WERI-Rb-1 (cell line): Measurements from ENCODE around the gene CDHR3.

Source experiments
- DNase-seq: peaks from one replicate; pipeline ENCODE4 v3.0.0-alpha.2; 2020
- H3K27ac ChIP-seq: fragments of 250-450 bp; sonication (Bioruptor Pico); 2 replicates; pipeline ENCODE4 v1.5.1; 2020; ENCODE audit warnings: mild to moderate bottlenecking, moderate library complexity
- H3K27me3 ChIP-seq: fragments of 250-450 bp; sonication (Bioruptor Pico); 2 replicates; pipeline ENCODE4 v1.5.1; 2021; ENCODE audit warnings: mild to moderate bottlenecking, low read depth, moderate library complexity; ENCODE audit not compliant: insufficient read depth, severe bottlenecking
- H3K36me3 ChIP-seq: fragments of 250-450 bp; sonication (Bioruptor Pico); 2 replicates; pipeline ENCODE4 v1.5.1; 2020; ENCODE audit warnings: mild to moderate bottlenecking, moderate library complexity
- H3K4me3 ChIP-seq: 2 replicates; pipeline ENCODE4 v1.5.1; 2011; ENCODE audit warnings: low read depth, mild to moderate bottlenecking, control low read depth, low read length
- H3K9me3 ChIP-seq: fragments of 250-450 bp; sonication (Bioruptor Pico); 2 replicates; pipeline ENCODE4 v1.5.1; 2021; ENCODE audit warnings: mild to moderate bottlenecking, moderate library complexity; ENCODE audit not compliant: severe bottlenecking
- TF ChIP-seq, protein P1 (sequence below): IDR thresholded peaks from 2 replicates; pipeline ENCODE4 v1.5.1; 2011; ENCODE audit warnings: low read depth, mild to moderate bottlenecking, control low read depth, inconsistent platforms, low read length

Gene CDHR3

DNA sequence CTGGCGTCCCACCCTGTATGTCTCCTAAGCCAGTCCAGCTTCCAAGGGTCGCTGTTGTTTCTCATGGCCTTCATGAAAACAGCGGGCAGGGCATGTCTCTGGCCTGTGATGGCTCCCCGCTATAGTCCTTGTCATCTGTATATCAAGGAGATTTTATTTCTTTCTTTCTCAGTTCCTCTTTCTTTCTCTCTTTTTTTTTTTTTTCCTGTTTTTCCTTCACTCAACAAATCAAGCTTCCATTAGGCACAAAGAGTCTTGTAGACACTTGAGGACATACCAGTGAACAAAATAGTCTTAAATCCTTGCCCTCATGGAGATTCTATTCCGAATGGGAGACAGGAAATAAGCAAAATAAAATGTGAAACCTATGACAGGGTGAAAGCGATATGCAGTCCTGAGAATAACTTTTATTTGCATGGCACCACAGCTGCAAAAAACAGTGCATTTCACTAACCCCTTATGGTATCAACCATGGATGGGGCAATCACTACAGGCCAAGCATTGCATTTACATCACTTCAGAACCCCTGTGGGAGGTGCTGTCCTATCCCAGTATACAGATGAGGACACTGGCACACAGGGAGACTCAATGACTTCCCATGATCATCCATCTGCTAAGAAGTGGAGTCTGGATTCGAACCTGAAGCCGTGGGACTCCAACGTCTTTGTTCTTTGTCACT is 98.4 kb downstream of the CDHR3 start:
- TF ChIP-seq, protein P1, sequence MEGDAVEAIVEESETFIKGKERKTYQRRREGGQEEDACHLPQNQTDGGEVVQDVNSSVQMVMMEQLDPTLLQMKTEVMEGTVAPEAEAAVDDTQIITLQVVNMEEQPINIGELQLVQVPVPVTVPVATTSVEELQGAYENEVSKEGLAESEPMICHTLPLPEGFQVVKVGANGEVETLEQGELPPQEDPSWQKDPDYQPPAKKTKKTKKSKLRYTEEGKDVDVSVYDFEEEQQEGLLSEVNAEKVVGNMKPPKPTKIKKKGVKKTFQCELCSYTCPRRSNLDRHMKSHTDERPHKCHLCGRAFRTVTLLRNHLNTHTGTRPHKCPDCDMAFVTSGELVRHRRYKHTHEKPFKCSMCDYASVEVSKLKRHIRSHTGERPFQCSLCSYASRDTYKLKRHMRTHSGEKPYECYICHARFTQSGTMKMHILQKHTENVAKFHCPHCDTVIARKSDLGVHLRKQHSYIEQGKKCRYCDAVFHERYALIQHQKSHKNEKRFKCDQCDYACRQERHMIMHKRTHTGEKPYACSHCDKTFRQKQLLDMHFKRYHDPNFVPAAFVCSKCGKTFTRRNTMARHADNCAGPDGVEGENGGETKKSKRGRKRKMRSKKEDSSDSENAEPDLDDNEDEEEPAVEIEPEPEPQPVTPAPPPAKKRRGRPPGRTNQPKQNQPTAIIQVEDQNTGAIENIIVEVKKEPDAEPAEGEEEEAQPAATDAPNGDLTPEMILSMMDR = no peak
- Histone ChIP-seq H3K9me3 (no peaks in the 10 kb centered on the region), H3K27me3 (no peaks in the 10 kb centered on the region), H3K36me3 (no peaks in the 10 kb centered on the region), H3K27ac (no peak overlapping the region), H3K4me3 (no peak overlapping the region)
- DNase-seq = no peak

DNA sequence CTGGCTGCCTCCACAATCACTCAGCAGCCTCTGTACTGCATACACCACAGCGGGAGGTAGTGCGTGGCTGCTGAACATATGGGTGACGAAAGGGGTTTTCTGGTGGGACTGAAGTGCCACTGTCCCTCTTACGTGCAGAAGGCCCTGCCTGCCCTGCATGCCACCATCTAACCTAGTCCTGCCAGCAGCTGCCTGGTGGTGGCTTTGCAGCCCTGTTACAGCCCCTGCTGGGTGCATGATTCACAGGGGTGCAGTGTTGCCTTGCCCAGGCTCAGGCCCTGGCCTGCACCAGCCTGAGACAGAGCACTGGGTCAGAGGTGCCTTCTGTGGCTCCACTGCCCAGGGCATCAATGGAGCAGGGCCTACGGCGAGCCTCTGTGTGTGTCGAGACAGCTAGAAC is 98.9 kb downstream of the CDHR3 start:
- Histone ChIP-seq H3K4me3 (no peak overlapping the region), H3K27me3 (no peaks in the 10 kb centered on the region), H3K9me3 (no peaks in the 10 kb centered on the region), H3K36me3 (no peaks in the 10 kb centered on the region), H3K27ac (no peak overlapping the region)
- DNase-seq = no peak
- TF ChIP-seq, protein P1 = no peak

DNA sequence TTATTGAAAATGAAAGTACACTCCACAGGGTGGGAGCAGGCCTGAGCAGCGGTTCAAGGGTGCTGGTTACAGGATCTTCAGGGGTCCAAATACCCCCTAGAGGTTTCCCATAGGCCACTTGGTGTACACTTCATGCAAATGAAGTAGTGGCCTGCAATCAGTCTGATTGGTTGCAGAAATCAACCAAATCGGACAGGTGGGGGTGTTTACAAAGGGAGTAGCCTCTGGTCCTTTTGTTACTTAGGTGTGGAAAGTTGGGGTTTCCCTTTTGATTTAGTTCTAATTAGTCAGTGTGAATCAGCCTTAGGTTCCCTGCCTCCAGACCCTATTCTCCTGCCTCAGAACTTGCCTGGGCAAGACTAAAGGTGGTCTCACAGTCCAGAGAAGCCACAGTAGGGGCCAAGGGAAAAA is 99.5 kb downstream of the CDHR3 start:
- H3K27ac ChIP-seq = no peak overlapping the region
- no peak overlapping the region for H3K4me3 ChIP-seq
- DNase-seq = no peak
- no peaks in the 10 kb centered on the region for H3K9me3 ChIP-seq
- no peaks in the 10 kb centered on the region for H3K36me3 ChIP-seq
- TF ChIP-seq, protein P1 = no peak
- no peaks in the 10 kb centered on the region for H3K27me3 ChIP-seq

DNA sequence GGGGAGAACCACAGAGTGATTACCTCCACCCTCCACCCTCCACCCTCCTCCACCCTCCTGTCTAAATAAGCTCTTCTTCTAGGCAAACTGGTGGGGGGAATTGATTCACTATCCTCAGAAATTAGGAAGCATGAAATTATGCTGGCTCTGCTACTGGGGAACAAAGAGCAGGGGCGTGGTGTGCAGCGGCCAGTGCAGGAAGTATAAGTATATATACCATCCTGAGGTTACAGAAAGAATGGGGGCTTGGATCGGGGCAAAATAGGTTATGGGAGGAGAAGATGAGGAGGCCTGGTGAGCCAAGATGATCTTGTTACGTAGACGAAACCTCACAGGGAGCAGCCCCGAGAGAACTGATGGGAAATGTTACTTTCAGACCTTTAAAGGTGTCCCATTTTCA is 100.0 kb downstream of the CDHR3 start:
- Histone ChIP-seq H3K27me3 (no peaks in the 10 kb centered on the region), H3K4me3 (no peak overlapping the region), H3K36me3 (no peaks in the 10 kb centered on the region), H3K27ac (no peak overlapping the region), H3K9me3 (no peaks in the 10 kb centered on the region)
- no peak for DNase-seq
- TF ChIP-seq, protein P1 = no peak

DNA sequence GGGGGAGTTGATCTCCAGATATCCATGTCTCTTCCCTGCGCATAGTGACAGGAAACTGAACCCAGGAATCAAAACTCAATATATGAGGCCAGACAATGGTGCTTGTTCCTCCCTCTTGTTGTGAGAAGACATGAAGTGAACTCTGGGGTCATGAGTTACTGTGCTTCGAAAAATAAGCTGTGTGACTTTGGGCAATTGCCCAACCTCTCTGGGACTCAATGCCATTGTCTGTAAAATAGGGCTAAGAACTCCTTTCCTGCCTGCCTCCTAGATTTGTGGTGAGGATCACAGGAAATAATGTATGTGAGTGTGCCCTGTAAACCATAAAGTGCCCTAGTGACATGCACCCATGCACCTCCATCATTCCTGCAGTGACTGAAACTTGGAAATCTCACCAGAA is 100.6 kb downstream of the CDHR3 start:
- no peak overlapping the region for H3K27ac ChIP-seq
- TF ChIP-seq, protein P1 = no peak
- no peaks in the 10 kb centered on the region for H3K27me3 ChIP-seq
- no peak overlapping the region for H3K4me3 ChIP-seq
- no peaks in the 10 kb centered on the region for H3K9me3 ChIP-seq
- no peak for DNase-seq
- H3K36me3 ChIP-seq = no peaks in the 10 kb centered on the region

DNA sequence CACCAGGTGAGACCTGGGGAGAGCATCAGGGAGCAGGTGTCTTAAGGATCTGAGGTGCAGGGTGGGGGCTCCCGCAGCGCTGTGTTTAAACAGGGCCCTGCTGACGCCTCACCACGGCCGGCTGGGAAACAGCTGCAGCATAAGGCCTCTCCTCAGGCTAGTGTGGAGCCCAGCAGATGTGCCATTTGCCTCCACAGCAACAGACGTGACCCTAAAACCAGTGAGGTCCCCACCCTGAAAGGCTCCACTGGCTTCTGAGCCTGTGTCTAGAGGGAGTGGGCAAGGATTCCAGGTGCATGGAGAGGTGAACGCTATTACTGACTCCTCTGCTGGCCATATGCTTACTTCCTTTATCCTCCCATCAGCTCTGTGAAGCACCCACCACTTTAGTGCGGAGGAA is 101.3 kb downstream of the CDHR3 start:
- no peak for DNase-seq
- Histone ChIP-seq H3K27me3 (no peaks in the 10 kb centered on the region), H3K27ac (peak overlapping the region; percentile 21; the same call in 1 of the 2 replicates), H3K36me3 (no peaks in the 10 kb centered on the region), H3K4me3 (no peak overlapping the region), H3K9me3 (no peaks in the 10 kb centered on the region)
- TF ChIP-seq, protein P1 = no peak
